Activated T-cell treated with anti-CD3 and anti-CD28 coated beads, Interleukin-2, amount 50 U/mL, for 4 hours (primary cell): ENCODE results near the gene CCDC97. TPM values are rescaled to one million over a fixed set of nuclear protein-coding genes. Genes with fewer than 3 reads are reported as not detected.
"Not testable (repeated sequence)": the region's sequence is repeated elsewhere in the genome, so short reads cannot be mapped to it uniquely, and the experiment has no call there.

Experiments used
- ATAC-seq, 2 donors: fragments of 200-7000 bp; cut with Tn5 transposase; one replicate each; pipeline ENCODE4 v1.10.0; 2021
- DNase-seq: peaks from one replicate; pipeline ENCODE4 v3.0.0-alpha.2; 2020
- H3K27me3 Mint-ChIP-seq: one replicate; pipeline ENCODE4 v1.8.0; 2021; ENCODE audit warnings: low read depth, mixed read lengths
- H3K36me3 Mint-ChIP-seq: one replicate; pipeline ENCODE4 v1.8.0; 2022; ENCODE audit warnings: mixed read lengths; ENCODE audit not compliant: insufficient read depth
- H3K4me1 Mint-ChIP-seq: one replicate; pipeline ENCODE4 v1.8.0; 2021; ENCODE audit warnings: low read depth, mixed read lengths
- H3K4me3 Mint-ChIP-seq: one replicate; pipeline ENCODE4 v1.8.0; 2021; ENCODE audit warnings: mild to moderate bottlenecking, moderate library complexity, mixed read lengths
- H3K9me3 Mint-ChIP-seq: one replicate; pipeline ENCODE4 v1.8.0; 2021; ENCODE audit warnings: mixed read lengths
- total RNA-seq, 3 donors: library from RNA; stranded (reverse); gene quantifications; one replicate each; pipeline ENCODE4 v1.2.1, GENCODE V29; 2021

The CCDC97 gene
- total RNA-seq, 3 donors from 2014 or later = 33.8 to 40.5 (median 35.1) TPM

GRCh38 chr19:41366089-41366488 lies 56.1 kb downstream of the CCDC97 start:
- Mint-ChIP-seq H3K4me1 (peaks cover 27% of the 10 kb centered on the region), H3K36me3 (no peaks in the 10 kb centered on the region), H3K9me3 (no peaks in the 10 kb centered on the region), H3K27me3 (no peaks in the 10 kb centered on the region), H3K4me3 (no peak overlapping the region)
- no peak for DNase-seq
- ATAC-seq = no peak

- no peaks in the 10 kb centered on the region for H3K9me3 Mint-ChIP-seq
- DNase-seq = no peak
- H3K4me1 Mint-ChIP-seq = peaks cover 21% of the 10 kb centered on the region
- H3K36me3 Mint-ChIP-seq = no peaks in the 10 kb centered on the region
- no peak for ATAC-seq
- H3K4me3 Mint-ChIP-seq = no peak overlapping the region
- no peaks in the 10 kb centered on the region for H3K27me3 Mint-ChIP-seq
Measured at GRCh38 chr19:41367848-41368301, 57.9 kb downstream of the CCDC97 start.

GRCh38 chr19:41369769-41370168 lies 59.8 kb downstream of the CCDC97 start:
- no peak for DNase-seq
- Mint-ChIP-seq H3K4me3 (no peak overlapping the region), H3K9me3 (no peaks in the 10 kb centered on the region), H3K36me3 (no peaks in the 10 kb centered on the region), H3K4me1 (peaks cover 5% of the 10 kb centered on the region), H3K27me3 (no peaks in the 10 kb centered on the region)
- ATAC-seq = no peak

GRCh38 chr19:41371119-41371518 lies 61.1 kb downstream of the CCDC97 start:
- not testable (repeated sequence) for H3K36me3 Mint-ChIP-seq, H3K27me3 Mint-ChIP-seq, H3K4me3 Mint-ChIP-seq, H3K9me3 Mint-ChIP-seq, ATAC-seq, DNase-seq, H3K4me1 Mint-ChIP-seq

- Mint-ChIP-seq H3K4me1 (peaks cover 6% of the 10 kb centered on the region), H3K4me3 (no peak overlapping the region)
- no peak for ATAC-seq
Measured at GRCh38 chr19:41371541-41371940, 61.6 kb downstream of the CCDC97 start.

GRCh38 chr19:41372501-41372900 lies 62.5 kb downstream of the CCDC97 start:
- Mint-ChIP-seq H3K4me1 (peaks cover 13% of the 10 kb centered on the region), H3K9me3 (no peaks in the 10 kb centered on the region), H3K27me3 (no peaks in the 10 kb centered on the region), H3K36me3 (no peaks in the 10 kb centered on the region), H3K4me3 (no peak overlapping the region)
- DNase-seq = no peak
- ATAC-seq = no peak

More at GRCh38 chr19:41371541-41371940, 61.6 kb downstream of the CCDC97 start:
- H3K36me3 Mint-ChIP-seq = no peaks in the 10 kb centered on the region
- H3K27me3 Mint-ChIP-seq = no peaks in the 10 kb centered on the region
- H3K9me3 Mint-ChIP-seq = no peaks in the 10 kb centered on the region
- DNase-seq = no peak

- no peaks in the 10 kb centered on the region for H3K9me3 Mint-ChIP-seq
- ATAC-seq (no peak), DNase-seq (no peak)
- no peak overlapping the region for H3K4me3 Mint-ChIP-seq
- no peaks in the 10 kb centered on the region for H3K27me3 Mint-ChIP-seq
- H3K36me3 Mint-ChIP-seq = no peaks in the 10 kb centered on the region
- peaks cover 10% of the 10 kb centered on the region for H3K4me1 Mint-ChIP-seq
Measured at GRCh38 chr19:41373993-41374392, 64.0 kb downstream of the CCDC97 start.

Other genes starting within 250 kb of the CCDC97 start
- not detected for gene CYP2A13, start 221.7 kb upstream of the CCDC97 start, total RNA-seq
- gene CYP2F1, start 195.7 kb upstream of the CCDC97 start, total RNA-seq = not detected
- gene CYP2S1, start 117.0 kb upstream of the CCDC97 start, total RNA-seq = under 1 TPM; 0.24 to 0.30 (median 0.27) TPM
- gene AXL, start 90.9 kb upstream of the CCDC97 start, total RNA-seq = under 1 TPM; 0.08 to 0.40 (median 0.30) TPM
- gene HNRNPUL1, start 45.8 kb upstream of the CCDC97 start, total RNA-seq = 100 to 1,000 TPM; 224 to 248 (median 238) TPM
- gene TGFB1, start 43.8 kb downstream of the CCDC97 start, total RNA-seq = 100 to 1,000 TPM; 134 to 168 (median 142) TPM
- 1 to 10 TPM; 5.4 to 5.7 (median 5.7) TPM for gene B9D2, start 54.0 kb downstream of the CCDC97 start, total RNA-seq
- gene TMEM91, start 66.4 kb downstream of the CCDC97 start, total RNA-seq = 1 to 10 TPM; 1.2 to 2.4 (median 1.5) TPM
- 10 to 100 TPM; 86.3 to 95.5 (median 94.5) TPM for gene EXOSC5, start 87.2 kb downstream of the CCDC97 start, total RNA-seq
- 10 to 100 TPM; 23.7 to 29.1 (median 26.7) TPM for gene BCKDHA, start 87.6 kb downstream of the CCDC97 start, total RNA-seq
- gene B3GNT8, start 117.2 kb downstream of the CCDC97 start, total RNA-seq = under 1 TPM; 0.15 to 0.35 (median 0.24) TPM
- 10 to 100 TPM; 70.9 to 79.8 (median 72.2) TPM for gene DMAC2, start 129.7 kb downstream of the CCDC97 start, total RNA-seq
- not detected for gene ERICH4, start 133.0 kb downstream of the CCDC97 start, total RNA-seq